HepG2 (cell line): ENCODE results near the gene NATD1. TPM values are rescaled to one million over a fixed set of nuclear protein-coding genes. Genes with fewer than 3 reads are reported as not detected.

Source experiments
- ADNP ChIP-seq: sonication (generic); formaldehyde crosslinking; IDR thresholded peaks from 2 replicates; pipeline ENCODE4 v1.4.0; 2020; ENCODE audit warnings: missing genetic modification reagents
- AGO1 ChIP-seq: fragments of 200-400 bp; formaldehyde crosslinking; IDR thresholded peaks from 2 replicates; pipeline ENCODE4 v1.6.1; 2017; ENCODE audit warnings: mild to moderate bottlenecking, low read depth, low read length, moderate library complexity; ENCODE audit not compliant: poor library complexity, severe bottlenecking
- EZH2 ChIP-seq: conservative IDR thresholded peaks from 2 replicates; pipeline ENCODE4 v1.6.1; 2012; ENCODE audit warnings: mild to moderate bottlenecking, low read depth, low read length, moderate library complexity
- IKZF4 ChIP-seq: sonication (generic); formaldehyde crosslinking; IDR thresholded peaks from 2 replicates; pipeline ENCODE4 v1.5.1; 2020; ENCODE audit warnings: borderline replicate concordance, mild to moderate bottlenecking, low read depth, missing genetic modification reagents; ENCODE audit errors: not compliant biosample characterization
- JDP2 ChIP-seq: sonication (generic); formaldehyde crosslinking; IDR thresholded peaks from 2 replicates; pipeline ENCODE4 v1.8.1; 2022; ENCODE audit warnings: missing genetic modification reagents, borderline replicate concordance
- KAT8 ChIP-seq: IDR thresholded peaks from 2 replicates; pipeline ENCODE4 v1.6.1; 2016; ENCODE audit warnings: missing genetic modification reagents, missing compliant biosample characterization
- KLF15 ChIP-seq: sonication (generic); formaldehyde crosslinking; IDR thresholded peaks from 2 replicates; pipeline ENCODE4 v1.8.1; 2023; ENCODE audit warnings: borderline replicate concordance, mild to moderate bottlenecking, inconsistent platforms, missing genetic modification reagents, mixed read lengths
- MTF1 ChIP-seq: sonication (generic); formaldehyde crosslinking; IDR thresholded peaks from 2 replicates; pipeline ENCODE4 v1.5.0; 2020; ENCODE audit warnings: missing genetic modification reagents
- RFXANK ChIP-seq: IDR thresholded peaks from 2 replicates; pipeline ENCODE4 v1.6.1; 2016
- SIN3B ChIP-seq: fragments of 150-350 bp; IDR thresholded peaks from 2 replicates; pipeline ENCODE4 v1.6.1; 2014; ENCODE audit warnings: low read length
- SMAD3 ChIP-seq: sonication (generic); formaldehyde crosslinking; IDR thresholded peaks from 2 replicates; pipeline ENCODE4 v1.4.0; 2020; ENCODE audit warnings: missing genetic modification reagents
- SP1 ChIP-seq, 2 experiments: fragments of 450-650 bp in 1 of 2; sonication (generic) in 1 of 2; formaldehyde crosslinking in 1 of 2; IDR thresholded peaks; 2 replicates each; pipeline versions ENCODE4 v1.4.0 to v1.6.1; 2016 to 2020; ENCODE audit warnings: missing genetic modification reagents in 1 of 2
- SYNCRIP ChIP-seq: fragments of 200-400 bp; formaldehyde crosslinking; IDR thresholded peaks from 2 replicates; pipeline ENCODE4 v1.6.1; 2018; ENCODE audit warnings: mild to moderate bottlenecking, low read depth, low read length; ENCODE audit not compliant: insufficient read depth
- TCF7 ChIP-seq: sonication (generic); IDR thresholded peaks from 2 replicates; pipeline ENCODE4 v1.6.1; 2016; ENCODE audit warnings: antibody characterized with exemption, low read depth
- THAP11 ChIP-seq: IDR thresholded peaks from 2 replicates; pipeline ENCODE4 v1.6.1; 2016; ENCODE audit warnings: missing biosample characterization, missing genetic modification reagents
- YEATS2 ChIP-seq: sonication (generic); formaldehyde crosslinking; IDR thresholded peaks from 2 replicates; pipeline ENCODE4 v1.4.0; 2020; ENCODE audit warnings: missing genetic modification reagents, borderline replicate concordance
- ZMAT3 ChIP-seq: sonication (generic); formaldehyde crosslinking; conservative IDR thresholded peaks from 2 replicates; pipeline ENCODE4 v1.7.0; 2021; ENCODE audit warnings: missing genetic modification reagents
- ZNF10 ChIP-seq: sonication (generic); formaldehyde crosslinking; IDR thresholded peaks from 2 replicates; pipeline ENCODE4 v1.4.0; 2020; ENCODE audit warnings: mild to moderate bottlenecking, low read depth, missing genetic modification reagents, borderline replicate concordance
- ZNF292 ChIP-seq: sonication (generic); formaldehyde crosslinking; IDR thresholded peaks from 2 replicates; pipeline ENCODE4 v1.8.1; 2022; ENCODE audit warnings: mild to moderate bottlenecking, low read depth, missing genetic modification reagents, borderline replicate concordance
- ZNF382 ChIP-seq: sonication (generic); formaldehyde crosslinking; IDR thresholded peaks from 2 replicates; pipeline ENCODE4 v1.5.0; 2020; ENCODE audit warnings: missing genetic modification reagents, mild to moderate bottlenecking, borderline replicate concordance
- ZNF451 ChIP-seq: sonication (generic); formaldehyde crosslinking; IDR thresholded peaks from 2 replicates; pipeline ENCODE4 v1.5.0; 2020; ENCODE audit warnings: mild to moderate bottlenecking, missing genetic modification reagents
- ZNF484 ChIP-seq: sonication (generic); formaldehyde crosslinking; IDR thresholded peaks from 2 replicates; pipeline ENCODE4 v1.5.1; 2020; ENCODE audit warnings: mild to moderate bottlenecking, low read depth, missing genetic modification reagents, borderline replicate concordance
- ZNF556 ChIP-seq: sonication (generic); formaldehyde crosslinking; IDR thresholded peaks from 2 replicates; pipeline ENCODE4 v1.4.0; 2020; ENCODE audit warnings: mild to moderate bottlenecking, missing genetic modification reagents, borderline replicate concordance
- ZNF562 ChIP-seq: sonication (generic); formaldehyde crosslinking; IDR thresholded peaks from 2 replicates; pipeline ENCODE4 v1.8.0; 2022; ENCODE audit warnings: missing genetic modification reagents, borderline replicate concordance
- ZNF564 ChIP-seq: sonication (generic); formaldehyde crosslinking; IDR thresholded peaks from 2 replicates; pipeline ENCODE4 v1.8.1; 2023; ENCODE audit warnings: mild to moderate bottlenecking, missing genetic modification reagents
- ZNF577 ChIP-seq: sonication (generic); formaldehyde crosslinking; IDR thresholded peaks from 2 replicates; pipeline ENCODE4 v1.4.0; 2020; ENCODE audit warnings: mild to moderate bottlenecking, low read depth, missing genetic modification reagents, borderline replicate concordance
- polyA plus RNA-seq, 8 experiments: library from polyadenylated mRNA; depleted of rRNA in 3 of 8; stranded (reverse) in 7 of 8; unstranded in 1 of 8; fragments of >200 nt; fragmentation: Illumina TruSeq in 4 of 8; extraction: Trizol in 4 of 8; gene quantifications; 2 replicates each; pipeline versions ENCODE4 v1.2.1 to v1.2.3, GENCODE V29; 2011 to 2016; ENCODE audit warnings: low read depth in 4 of 8, missing spikeins in 1 of 8, mixed read lengths in 1 of 8; ENCODE audit not compliant: insufficient read depth in 1 of 8
- total RNA-seq, 5 experiments: library from RNA; depleted of rRNA; stranded (reverse); fragments of >200 nt; fragmentation: Illumina TruSeq; extraction: Trizol; gene quantifications; 2 replicates each; pipeline ENCODE4 v1.2.3, GENCODE V29; 2016; ENCODE audit warnings: low read depth in 1 of 5
- TF ChIP-seq, protein P1 (sequence below): sonication (generic); formaldehyde crosslinking; IDR thresholded peaks from 2 replicates; pipeline ENCODE4 v1.4.0; 2020; ENCODE audit warnings: missing genetic modification reagents, borderline replicate concordance
- TF ChIP-seq, protein P2 (sequence below): sonication (generic); formaldehyde crosslinking; IDR thresholded peaks from 2 replicates; pipeline ENCODE4 v1.8.0; 2022; ENCODE audit warnings: mild to moderate bottlenecking, missing genetic modification reagents, moderate library complexity

Gene NATD1
- total and polyA plus RNA-seq, 2 of the 13 experiments (the other 11 are each of a cell fraction or from before 2014, with no cell fraction given), result 0.31 to 2.3 TPM

GRCh38 chr17:21287703-21288449 is 34.7 kb upstream of the NATD1 start (continued):
- TF ChIP-seq, protein P1, sequence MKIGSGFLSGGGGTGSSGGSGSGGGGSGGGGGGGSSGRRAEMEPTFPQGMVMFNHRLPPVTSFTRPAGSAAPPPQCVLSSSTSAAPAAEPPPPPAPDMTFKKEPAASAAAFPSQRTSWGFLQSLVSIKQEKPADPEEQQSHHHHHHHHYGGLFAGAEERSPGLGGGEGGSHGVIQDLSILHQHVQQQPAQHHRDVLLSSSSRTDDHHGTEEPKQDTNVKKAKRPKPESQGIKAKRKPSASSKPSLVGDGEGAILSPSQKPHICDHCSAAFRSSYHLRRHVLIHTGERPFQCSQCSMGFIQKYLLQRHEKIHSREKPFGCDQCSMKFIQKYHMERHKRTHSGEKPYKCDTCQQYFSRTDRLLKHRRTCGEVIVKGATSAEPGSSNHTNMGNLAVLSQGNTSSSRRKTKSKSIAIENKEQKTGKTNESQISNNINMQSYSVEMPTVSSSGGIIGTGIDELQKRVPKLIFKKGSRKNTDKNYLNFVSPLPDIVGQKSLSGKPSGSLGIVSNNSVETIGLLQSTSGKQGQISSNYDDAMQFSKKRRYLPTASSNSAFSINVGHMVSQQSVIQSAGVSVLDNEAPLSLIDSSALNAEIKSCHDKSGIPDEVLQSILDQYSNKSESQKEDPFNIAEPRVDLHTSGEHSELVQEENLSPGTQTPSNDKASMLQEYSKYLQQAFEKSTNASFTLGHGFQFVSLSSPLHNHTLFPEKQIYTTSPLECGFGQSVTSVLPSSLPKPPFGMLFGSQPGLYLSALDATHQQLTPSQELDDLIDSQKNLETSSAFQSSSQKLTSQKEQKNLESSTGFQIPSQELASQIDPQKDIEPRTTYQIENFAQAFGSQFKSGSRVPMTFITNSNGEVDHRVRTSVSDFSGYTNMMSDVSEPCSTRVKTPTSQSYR (CRISPR knock-in tag), result no peak
- TF ChIP-seq ZNF382 (CRISPR knock-in tag) (no peak), JDP2 (no peak), ADNP (no peak), ZNF484 (CRISPR knock-in tag) (no peak), THAP11 (CRISPR knock-in tag) (peak; percentile 74), KAT8 (CRISPR knock-in tag) (peak; percentile 78), SP1 (IDR thresholded peaks at IDR 0.05) (no peak), SP1 (CRISPR knock-in tag; IDR thresholded peaks at IDR 0.05) (peak; percentile 47; the same call in 1 of the 2 replicates), YEATS2 (CRISPR knock-in tag) (peak; percentile 74; the same call in 1 of the 2 replicates), ZNF451 (CRISPR knock-in tag) (peak; percentile 32; the same call in 1 of the 2 replicates), ZNF10 (no peak), SIN3B (0 out of 2 replicates have a peak, but pooled peaks have one; percentile 26), ZNF292 (CRISPR knock-in tag) (peak; percentile 71), AGO1 (peak; percentile 33), TCF7 (no peak), ZMAT3 (peak; percentile 81; the same call in 1 of the 2 replicates), IKZF4 (CRISPR knock-in tag) (peak; percentile 27), ZNF577 (no peak), SYNCRIP (no peak), ZNF562 (CRISPR knock-in tag) (no peak), ZNF556 (CRISPR knock-in tag) (peak; percentile 35; the same call in 1 of the 2 replicates), KLF15 (CRISPR knock-in tag) (no peak), MTF1 (CRISPR knock-in tag) (no peak), ZNF564 (CRISPR knock-in tag) (no peak), SMAD3 (no peak; the same call in 1 of the 2 replicates), EZH2 (no peak), RFXANK (CRISPR knock-in tag) (no peak)
- TF ChIP-seq, protein P2, sequence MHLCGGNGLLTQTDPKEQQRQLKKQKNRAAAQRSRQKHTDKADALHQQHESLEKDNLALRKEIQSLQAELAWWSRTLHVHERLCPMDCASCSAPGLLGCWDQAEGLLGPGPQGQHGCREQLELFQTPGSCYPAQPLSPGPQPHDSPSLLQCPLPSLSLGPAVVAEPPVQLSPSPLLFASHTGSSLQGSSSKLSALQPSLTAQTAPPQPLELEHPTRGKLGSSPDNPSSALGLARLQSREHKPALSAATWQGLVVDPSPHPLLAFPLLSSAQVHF, result no peak
